Measurements from ENCODE around the gene MRPL50.

Gene MRPL50

DNA sequence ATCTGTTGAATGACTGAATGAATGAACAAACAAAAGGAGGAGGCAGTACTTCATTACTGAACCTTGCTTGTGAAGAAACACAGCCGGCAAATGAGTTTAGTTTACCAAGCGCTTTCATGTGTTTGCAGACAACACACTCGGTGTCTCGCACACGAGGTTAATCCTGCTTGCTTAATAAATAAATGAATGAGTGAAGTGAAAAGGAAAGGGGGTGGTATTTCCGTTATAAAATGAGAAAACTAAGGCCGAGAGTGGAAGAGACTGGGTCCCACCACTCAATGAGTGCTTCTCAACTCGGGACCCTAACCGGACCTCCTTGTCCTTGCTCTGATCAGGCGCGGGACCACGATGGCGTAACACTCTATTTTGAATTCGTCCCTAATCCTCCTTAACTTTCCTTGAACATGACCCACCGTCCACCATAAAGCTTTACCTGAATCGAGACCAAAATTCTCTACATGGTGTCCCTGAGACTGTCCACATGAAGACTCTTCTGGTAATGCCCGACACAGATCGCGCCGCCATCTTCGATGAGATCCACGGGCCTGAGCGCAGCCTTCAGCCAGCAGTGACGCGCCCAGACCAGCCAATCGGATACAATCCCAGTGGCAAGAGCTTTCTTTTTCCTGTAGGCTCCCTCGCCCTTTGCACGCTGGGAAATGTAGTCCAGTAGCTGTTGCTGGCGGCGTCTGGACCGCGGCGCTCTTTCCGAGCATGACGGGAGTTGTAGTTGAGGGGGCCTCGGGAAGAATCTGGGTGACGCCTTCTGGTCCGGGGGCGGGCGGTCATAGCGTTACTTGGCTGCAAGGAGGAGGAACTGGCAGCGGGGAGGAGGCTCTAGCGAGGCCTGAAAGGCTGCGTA is at the start of gene MRPL50, which contains the start of gene ZNF189:
Gene MRPL50, minus strand, starts transcription at position 551 of the 862 bp plus-strand sequence. Its CDS starts 26 bp downstream, at position 525.
Gene ZNF189, plus strand, starts transcription at position 784 of the 862 bp plus-strand sequence. CDS start 306 bp downstream, outside the sequence.
- peak; percentile 91 to 95 (median 92) for DNase-seq (ENCODE audit: low read depth in 2 of 3, low spot score in 1 of 3)

DNA sequence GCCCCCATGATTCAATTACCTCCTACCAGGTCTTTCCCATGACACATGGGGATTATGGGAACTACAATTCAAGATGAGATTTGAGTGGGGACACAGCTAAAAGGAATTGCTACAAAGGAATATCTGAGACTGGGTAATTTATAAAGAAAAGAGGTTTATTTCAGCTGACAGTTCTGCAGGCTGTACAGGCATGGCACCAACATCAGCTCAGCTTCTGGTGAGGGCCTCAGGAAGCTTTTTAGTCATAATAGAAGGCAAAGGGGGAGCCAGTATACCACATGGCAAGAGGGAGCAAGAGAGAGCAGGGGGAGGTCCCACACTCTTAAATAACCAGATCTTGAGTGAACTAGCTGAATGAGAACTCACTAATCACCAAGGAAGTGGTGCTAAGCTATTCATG is 48.3 kb upstream of the MRPL50 start:
- DNase-seq (ENCODE audit: low read depth in 2 of 3, low spot score in 1 of 3) = no peak

DNA sequence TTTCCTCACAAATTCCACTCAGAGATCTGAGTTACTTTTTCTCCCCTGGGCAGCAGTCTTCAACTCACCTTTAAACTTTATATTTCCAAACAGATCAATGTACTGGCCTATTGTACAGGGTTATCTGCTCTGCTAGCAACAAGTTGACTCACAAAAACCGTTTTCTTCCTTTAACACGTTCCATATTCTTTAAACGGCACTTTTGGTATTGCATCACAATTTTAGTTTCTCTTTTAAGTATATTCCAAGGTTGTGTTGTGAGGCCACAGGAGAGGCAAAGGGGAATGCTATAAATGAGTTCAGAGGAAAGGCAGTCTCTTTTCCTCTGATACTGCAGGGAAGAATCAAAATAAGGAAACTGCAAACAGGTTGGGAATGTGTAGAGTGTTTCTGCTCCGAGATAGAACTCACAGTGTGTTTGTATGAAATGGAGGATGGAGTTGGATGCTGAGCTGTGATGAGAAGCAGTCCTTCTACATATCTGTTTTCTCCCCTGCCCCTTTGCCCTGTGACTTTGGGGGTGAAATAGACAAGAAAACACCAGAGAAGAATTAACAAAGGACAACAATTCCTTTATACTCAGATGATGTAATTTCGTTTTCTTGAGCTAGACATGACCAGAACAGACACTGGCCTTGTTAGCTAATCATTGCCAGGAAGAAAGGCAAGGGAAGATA is 47.1 kb upstream of the MRPL50 start:
- no peak for DNase-seq (ENCODE audit: low read depth in 2 of 3, low spot score in 1 of 3)

DNA sequence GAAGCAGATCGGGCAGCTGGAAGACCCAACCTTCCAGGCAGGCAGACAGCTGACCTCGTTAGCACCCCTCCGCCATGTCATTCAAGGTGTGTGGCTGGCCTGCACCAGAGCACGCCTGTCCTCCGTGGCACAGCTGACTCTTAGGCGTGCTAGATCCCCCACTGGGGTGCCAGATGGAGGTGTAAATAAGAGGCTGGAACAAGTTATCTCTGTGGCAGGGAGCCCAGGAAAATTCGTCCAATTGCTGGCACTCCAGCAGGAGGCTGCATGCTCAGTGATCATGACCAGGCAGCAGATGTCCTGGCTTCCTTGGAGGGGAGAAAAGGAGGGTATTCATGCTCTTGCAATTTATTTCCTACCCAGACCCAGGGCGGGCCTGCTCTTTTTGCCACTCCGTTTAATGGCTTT is 45.0 kb upstream of the MRPL50 start:
- no peak for DNase-seq (ENCODE audit: low read depth in 2 of 3, low spot score in 1 of 3)

DNA sequence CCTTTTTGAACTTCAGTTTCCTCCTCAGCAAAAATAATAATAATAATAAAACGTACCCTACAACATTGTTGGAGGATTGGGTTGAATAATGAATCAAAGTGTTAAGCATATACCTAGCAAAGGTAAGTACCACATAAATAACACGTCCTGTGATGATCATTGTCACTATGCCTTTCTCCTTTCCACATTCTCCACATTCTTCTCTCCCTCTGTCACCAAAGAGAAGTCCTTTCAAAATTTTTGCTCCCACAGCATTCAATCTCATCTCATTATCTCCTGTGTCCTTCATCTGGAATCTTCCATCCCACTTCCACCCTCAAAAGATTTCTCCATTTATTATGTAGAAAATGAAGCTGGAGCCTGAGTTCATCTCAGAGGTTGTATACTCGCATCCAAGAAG is 44.3 kb upstream of the MRPL50 start:
- DNase-seq (ENCODE audit: low read depth in 2 of 3, low spot score in 1 of 3) = no peak

DNA sequence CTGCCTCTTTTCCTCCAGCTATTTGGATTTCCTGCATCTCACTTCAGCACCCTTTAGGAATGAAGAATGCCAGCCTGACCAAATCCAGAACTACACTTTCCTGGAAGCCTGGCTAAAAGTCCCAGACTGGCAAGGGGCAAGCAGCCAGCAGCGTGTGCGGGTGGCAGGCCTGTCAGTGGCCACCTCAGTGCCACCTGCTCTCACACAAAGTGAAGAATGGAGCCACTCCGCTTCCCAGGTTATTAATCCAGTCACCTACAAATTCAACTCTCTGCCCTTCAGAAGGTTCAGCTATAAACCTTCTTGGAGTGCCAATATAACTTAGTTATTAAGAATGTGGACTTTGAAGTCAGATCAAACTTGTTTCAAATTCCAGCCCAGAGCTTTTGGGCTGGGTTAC is 43.9 kb upstream of the MRPL50 start:
- DNase-seq (ENCODE audit: low read depth in 2 of 3, low spot score in 1 of 3) = no peak

DNA sequence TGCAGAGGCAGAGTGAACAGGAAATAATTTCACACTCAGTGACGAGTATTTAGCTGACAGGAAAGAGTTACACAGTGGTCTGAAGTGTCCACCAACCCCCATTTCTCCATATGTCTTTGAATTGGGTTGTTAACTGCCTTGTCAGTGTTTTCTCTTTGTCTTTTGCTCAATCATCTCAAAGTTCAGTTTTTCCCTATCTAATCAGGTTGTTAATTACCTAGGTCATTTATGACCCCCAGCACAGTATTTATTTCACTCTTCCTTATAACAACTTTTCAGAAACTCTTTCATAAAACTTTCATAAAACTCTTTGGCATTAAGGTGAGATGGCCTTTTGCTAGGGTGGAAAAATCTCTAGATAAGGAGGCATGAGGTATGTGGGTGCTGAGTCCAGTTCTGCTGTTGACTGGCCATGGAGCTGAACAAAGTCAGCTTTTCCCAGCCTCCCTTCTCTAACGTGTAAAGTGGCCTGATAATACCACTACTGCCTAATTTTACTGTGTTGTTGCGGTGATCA is 42.4 kb upstream of the MRPL50 start:
- no peak for DNase-seq (ENCODE audit: low read depth in 2 of 3, low spot score in 1 of 3)

DNA sequence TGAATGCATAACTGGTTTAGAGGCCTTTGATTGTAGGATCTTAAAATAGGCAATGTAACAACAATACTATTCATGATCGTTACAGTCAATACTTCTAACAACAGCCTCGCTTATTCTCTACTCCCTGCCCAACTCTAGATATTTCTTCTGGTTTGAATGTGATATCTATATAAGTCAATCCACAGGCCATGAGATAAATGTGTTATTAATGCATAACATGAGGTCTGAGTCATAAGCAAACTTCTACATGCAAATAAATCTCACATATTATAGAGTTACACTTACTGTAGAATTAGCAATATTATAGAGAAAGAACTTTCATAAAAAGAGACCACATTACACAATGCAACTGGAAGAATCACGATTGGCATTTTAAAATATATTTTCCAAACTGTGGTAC is 40.1 kb upstream of the MRPL50 start:
- DNase-seq (ENCODE audit: low read depth in 2 of 3, low spot score in 1 of 3) = no peak

DNA sequence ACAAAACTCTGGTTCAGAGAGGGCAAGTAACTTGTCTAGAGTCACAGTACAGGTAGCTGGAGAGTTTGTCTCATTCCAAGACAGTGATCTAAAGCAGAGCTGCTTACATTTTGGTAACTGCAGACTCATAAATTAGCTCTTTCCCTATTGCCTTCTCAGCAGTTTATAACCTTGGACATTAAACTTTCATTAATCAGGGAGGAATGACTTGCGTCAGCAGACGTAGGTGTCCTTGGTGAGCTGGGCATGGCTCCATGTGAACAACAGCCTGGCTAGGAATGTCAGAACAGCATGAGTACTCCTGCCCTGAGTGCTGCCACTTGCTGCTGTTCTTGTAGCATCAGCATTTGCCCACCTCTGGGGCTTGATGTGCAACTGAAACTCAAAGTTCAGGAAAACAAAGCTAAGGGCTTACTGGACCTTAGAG is 39.4 kb upstream of the MRPL50 start:
- no peak for DNase-seq (ENCODE audit: low read depth in 2 of 3, low spot score in 1 of 3)

DNA sequence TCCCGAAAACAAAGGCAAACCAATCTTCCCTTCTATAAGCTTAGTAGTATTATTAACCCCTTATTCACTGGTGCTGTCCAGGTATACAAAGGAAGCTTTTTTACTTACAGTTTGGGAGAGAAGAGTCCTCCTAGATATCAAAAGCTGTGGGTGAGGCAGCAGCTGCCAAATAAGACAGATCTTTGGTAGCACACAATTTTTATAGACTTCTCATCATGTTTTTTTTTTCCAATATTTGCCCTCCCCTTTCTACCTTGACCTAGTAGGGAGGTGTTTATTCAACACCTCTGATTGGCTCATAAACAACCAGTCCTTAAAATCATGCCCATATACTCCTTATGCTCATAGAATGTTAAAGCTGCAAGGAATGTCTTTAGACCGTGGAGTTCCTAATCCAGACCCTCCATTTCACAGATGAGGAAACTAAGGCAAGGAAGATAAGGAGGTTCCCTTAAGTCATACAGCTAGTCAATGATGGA is 37.2 kb upstream of the MRPL50 start, which contains the start of gene ALDOB:
Gene ALDOB, minus strand, starts transcription at position 174 of the 479 bp plus-strand sequence. CDS start 4,887 bp downstream, outside the sequence.
- DNase-seq (ENCODE audit: low read depth in 2 of 3, low spot score in 1 of 3) = no peak

DNA sequence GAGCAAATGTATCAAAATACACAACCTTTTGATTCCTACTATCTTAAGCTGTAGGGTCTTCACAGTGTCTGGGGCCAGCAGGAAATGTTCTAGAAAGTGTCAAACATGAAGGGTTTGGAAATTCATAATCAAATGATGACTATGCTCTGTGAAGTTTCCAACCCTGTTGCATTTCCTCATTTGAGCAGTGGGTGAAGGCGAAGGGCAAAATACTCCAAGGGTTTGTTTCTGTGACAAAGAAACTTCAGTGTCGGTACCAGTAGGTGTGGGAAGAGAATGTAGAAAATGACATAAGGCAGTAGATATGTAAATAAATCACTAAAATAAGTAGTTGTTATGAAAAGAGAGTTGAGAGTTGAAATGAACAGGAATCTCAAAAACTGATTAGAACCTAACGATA is 36.6 kb upstream of the MRPL50 start:
- DNase-seq (ENCODE audit: low read depth in 2 of 3, low spot score in 1 of 3) = no peak

DNA sequence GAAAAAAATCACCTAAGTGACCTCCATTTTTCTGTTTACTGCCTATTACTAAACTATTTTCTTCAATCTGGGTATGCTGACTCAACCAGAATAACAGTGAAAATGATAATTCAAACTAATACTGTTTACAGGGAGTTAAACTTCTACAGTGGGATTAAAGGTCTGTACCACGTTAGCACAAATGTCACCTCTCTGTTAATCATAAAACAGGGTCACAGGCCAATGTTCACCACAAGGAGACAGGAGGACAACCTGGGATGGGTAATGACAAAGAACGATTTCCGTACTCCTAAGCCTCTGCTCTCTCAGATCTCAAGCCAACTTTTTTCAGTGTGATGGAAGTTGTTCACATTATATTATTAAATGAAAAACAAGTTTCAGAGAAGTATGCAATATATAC is 34.8 kb upstream of the MRPL50 start:
- no peak for DNase-seq (ENCODE audit: low read depth in 2 of 3, low spot score in 1 of 3)

DNA sequence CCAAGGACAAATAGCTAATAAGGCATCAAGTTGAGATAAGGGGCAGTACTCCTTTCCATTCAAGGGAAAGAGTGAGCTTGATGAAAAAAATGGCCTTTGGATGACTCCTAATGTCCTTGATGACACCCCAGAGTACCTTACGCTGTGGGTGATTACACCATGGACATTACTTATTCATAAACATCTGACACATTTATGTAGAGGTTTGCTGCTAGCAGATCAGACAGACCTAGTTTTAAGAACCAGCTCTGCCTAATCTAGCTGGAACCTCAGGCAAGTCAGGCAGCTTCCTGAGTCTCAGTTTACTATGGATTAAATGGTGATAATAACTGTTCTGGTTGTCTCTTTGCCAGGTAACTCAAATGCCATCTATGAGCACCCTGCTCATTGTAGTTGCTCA is 34.3 kb upstream of the MRPL50 start:
- DNase-seq (ENCODE audit: low read depth in 2 of 3, low spot score in 1 of 3) = no peak

DNA sequence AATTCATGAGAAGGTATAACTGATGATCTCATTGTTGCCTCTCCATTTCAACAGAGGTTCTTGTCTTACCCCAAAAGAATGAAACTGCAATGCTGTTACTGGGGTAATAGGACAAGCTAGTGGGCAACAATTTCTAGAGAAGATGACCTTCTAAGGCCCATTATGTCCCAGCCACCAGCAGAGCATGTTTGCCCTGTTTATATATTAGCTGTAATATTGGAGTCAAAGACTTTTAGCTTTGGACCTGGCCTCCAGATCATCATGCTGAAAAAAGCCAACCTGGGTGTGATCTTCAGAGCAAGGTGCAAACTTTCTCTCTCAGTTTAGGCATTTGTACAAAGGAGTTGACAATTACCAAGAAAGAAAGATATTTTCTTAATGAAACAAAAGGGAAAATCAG is 33.8 kb upstream of the MRPL50 start:
- DNase-seq (ENCODE audit: low read depth in 2 of 3, low spot score in 1 of 3) = no peak

DNA sequence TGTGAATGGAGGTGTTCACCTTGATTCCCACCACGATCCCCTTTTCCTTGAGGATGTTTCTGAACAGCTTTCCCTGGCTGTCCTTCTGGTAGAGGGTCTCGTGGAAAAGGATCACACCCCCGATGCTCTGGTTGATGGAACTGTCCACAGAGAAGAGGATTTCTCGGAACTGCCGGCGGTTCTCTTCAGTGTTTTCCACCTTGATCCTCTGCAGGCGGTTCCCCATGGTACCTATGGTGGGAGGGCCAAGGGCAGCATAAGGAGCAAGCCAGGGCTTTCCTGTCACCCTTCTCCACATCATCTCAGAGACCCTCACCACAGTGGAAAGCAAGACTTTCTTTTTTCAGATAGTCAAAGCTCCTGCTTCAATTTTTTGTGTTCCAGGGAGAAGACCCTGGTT is 31.3 kb upstream of the MRPL50 start:
- DNase-seq (ENCODE audit: low read depth in 2 of 3, low spot score in 1 of 3) = no peak

DNA sequence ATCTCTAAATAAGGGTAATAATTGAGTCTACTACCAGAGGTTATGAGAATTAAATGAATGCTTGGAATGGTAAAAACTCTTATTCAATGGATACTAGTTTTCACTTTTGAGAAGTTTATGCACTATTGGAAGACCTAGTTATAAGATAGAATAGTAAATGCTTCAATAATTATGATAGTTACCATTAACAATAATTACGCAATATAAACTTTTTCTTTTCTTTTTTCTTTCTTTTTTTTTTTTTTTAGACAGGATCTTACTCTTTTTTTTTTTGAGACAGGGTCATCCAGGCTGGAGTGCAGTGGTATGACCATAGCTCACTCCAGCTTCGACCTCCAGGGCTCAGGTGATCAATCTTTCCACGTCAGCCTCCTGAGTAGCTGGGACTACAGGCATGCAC is 30.5 kb upstream of the MRPL50 start:
- DNase-seq (ENCODE audit: low read depth in 2 of 3, low spot score in 1 of 3) = no peak

DNA sequence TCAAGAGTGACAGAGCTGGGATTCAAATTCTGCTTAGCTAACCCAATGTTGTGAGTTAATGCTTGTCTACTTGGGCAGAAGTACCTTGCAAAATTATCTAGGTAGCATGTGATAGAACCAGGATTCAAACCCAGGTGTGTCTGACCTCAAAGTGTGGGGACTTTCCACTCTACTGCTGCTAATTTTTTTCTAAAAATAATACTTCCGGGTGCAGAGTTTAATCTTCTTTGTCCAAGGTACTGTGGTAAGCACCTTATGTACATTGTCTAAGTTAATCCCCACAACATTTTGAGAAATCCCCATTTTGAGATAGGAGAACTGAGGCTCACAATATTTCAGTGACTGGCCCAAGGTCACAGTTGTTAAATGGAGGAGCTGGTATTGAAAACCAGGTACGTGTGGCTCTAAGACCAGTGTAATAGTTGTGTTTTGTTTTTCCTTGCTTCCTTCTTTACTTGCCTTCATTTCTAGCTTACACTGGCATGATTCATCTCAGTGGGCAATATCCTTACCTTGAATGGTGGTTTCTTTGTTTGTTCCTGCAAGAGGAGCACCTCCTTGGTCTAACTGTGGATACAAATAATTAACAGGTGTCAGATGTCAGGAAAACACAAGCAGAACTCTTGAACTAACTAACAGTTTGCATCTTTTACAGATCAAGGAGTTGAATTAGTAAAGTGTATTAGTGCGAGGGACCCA is 29.7 kb upstream of the MRPL50 start:
- no peak for DNase-seq (ENCODE audit: low read depth in 2 of 3, low spot score in 1 of 3)

DNA sequence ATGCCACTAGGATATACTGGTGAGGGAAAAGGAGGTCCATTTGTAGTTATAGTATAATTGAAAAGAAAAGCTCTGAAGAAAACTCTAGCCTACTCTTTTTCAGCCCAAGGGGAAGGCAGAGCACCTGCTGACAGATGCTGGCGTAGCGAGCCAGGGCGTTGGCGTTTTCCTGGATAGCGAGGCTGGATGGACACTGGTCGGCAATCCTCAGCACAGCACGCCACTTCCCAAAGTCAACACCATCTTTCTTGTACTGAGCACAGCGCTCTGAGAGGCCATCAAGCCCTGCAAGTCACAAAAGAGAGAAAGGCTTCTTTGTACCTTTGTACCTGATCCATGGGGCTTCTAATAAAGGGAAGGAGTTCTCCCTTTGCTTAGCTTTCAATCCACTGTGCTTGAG is 28.9 kb upstream of the MRPL50 start:
- no peak for DNase-seq (ENCODE audit: low read depth in 2 of 3, low spot score in 1 of 3)

DNA sequence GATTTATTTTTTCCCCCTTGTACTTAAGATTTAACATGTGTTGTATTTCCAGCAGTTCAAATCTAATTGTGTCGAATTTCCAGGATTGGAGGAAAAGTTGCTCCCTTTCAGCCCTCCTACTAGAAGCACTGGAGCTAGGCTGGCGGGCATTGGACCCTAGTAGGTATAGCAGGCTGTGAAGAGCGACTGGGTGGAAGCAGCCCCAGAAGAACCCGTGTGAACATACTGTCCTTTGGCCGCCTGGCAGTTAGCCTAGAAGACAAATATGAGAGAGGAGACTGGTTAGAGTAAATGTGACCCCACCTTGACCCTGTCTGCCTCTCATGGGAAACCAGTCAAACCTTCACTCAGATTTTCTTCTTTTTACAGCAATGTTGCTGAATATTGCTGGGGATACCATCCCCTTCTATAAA is 23.2 kb upstream of the MRPL50 start:
- DNase-seq (ENCODE audit: low read depth in 2 of 3, low spot score in 1 of 3) = no peak

DNA sequence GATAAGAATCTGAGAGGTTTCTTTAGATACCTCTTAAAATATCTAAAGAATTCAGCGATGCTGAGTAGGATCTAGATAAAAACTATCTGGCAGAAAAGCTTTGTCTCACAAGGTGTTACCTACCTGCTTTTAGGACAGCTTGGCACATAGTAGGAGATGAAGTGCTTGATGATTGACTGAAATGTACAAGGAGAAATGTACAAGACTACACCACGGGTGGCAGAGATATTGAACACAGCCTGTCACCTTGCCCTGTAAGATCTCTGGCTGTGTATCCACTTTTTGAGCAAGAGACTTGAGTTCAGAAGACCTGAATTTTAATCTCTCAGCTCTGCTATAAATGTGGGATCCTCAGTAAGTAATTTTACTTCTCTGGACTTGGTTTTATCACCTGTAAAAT is 21.4 kb upstream of the MRPL50 start:
- DNase-seq (ENCODE audit: low read depth in 2 of 3, low spot score in 1 of 3) = no peak
